Dedifferentiated amniotic fluid mesenchymal stem cell (primary cell): Measurements from ENCODE around the gene COMT.

Experiments used
- DNase-seq: peaks from one replicate; pipeline ENCODE4 v3.0.0-alpha.2; 2016; ENCODE audit errors: extremely low spot score

The COMT gene

DNA sequence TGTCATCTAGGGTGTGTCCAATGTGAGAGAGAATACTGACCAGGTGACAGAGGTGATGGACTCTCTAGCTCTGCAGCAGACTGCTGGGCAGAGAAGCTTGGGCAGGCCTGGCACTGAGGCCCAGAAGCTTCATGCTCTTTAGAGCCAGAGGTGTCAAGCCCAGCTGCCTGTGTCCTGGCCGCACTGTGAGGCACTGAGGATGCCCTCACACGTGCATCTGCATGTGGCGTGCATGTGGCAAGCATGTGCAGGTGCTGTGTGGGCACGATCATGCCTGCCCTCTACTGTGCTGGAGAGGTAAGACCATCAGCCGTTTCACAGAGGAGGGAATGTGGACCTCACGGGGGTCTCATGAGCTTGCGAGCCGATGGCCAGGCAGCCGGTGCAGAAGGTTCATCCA, 15.9 kb downstream of the COMT start:
- no peak for DNase-seq

DNA sequence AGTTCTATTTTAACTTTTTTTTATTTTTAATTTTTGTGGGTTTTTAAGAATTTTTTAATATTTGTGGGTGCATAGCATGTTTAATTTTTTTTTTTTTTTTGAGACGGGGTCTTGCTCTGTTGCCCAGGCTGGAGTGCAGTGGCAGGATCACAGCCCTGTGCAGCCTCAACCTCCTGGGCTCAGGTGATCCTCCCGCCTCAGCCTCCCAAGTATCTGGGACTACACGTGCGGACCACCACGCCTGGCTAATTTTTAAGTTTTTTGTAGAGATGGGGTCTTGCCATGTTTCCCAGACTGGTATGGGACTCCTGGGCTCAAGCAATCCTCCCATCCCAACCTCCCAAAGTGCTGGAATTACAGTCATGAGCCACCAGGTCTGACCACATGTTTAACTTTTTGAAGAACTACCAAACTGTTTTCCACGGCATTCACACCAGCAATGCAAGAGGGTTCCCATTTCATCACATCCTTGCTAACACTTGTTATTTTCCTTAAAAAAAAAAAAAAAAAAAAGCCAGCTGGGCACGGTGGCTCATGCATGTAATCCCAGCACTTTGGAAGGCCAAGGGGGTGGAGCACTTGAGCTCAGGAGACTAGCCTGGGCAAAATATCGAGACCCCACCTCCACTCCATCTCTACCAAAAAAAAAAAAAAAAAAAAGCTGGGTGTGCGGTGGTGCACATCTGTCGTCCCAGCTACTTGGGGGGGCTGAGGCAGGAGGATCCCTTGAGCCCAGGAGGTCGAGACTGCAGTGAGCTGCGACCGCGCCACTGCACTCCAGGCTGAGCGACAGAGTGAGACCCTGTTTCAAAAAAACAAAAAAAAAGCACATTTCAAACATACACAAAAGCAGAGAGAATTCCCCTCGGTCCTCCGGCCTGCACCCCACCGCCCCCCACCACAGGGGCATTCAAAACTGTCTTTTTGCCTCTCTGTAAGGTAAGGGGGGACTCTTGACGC, 16.8 kb downstream of the COMT start:
- DNase-seq, result peak; percentile 25

DNA sequence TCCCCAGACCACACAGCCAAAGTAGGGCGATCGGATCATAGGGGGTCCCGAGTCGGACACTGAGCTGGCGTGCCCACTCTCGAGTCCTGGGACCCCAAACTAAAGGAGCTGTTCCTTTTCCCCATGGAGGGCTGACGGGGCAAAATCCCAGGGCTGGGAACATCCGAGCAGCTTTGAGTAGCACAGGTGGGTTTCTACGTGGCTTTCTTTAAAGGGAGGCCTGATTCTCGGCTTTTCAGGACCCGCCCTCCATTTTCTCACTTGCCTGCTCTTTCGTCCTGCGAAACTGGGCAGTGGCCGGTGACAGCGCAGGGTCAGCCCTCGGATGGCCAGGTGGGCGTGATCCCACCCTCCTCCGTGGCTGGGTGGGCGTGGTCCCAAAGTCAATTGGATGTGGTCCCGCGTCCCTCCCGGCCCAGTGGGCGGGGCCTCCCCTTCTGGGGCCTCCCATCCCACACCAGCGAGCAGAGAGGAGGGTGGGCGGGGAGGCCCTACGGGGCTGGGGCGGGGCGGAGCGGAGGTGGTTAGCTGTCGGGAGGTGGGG, 17.5 kb downstream of the COMT start:
- no peak for DNase-seq

DNA sequence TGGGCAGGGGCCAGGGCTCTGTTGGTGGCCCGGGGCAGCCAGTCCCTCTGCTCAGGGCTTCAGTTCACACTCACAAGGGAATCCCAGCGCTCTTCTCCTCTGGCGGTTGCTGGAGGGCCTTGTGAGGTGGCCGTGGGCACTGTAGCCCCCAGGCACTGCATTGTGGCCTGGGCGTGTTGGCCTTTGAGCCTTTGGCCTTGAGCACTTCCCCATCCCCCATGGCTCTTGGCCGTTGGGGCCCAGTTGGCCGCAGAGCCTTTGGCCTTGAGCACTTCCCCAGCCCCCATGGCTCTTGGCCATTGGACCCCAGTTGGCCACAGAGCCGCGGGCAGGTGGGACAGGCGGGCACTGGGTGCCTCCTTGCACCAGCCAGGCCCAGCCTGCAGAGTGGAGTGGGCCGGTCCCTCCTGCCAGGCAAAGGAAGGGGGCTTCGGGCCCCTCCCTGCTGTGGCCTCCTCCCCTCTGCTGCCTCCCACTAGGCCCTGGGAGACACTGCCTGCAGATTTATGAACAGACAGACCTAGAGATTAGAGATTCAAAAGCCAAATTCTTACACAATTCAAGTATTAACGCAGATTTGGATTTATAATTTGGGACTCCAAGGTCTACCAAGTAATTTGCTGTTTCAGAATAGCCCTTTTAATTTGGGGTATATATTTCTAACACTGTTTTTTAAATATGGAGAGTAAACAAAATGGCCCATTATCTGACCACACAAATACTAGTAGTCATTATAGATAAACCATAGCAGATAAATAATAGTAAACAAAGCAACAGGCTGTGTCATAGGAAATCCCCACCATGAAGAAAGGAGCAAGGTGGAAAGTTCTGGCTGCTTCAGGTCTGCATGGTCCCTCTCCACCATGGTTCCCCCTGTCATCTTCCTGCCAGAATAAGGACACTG, 18.3 kb downstream of the COMT start:
- no peak for DNase-seq

DNA sequence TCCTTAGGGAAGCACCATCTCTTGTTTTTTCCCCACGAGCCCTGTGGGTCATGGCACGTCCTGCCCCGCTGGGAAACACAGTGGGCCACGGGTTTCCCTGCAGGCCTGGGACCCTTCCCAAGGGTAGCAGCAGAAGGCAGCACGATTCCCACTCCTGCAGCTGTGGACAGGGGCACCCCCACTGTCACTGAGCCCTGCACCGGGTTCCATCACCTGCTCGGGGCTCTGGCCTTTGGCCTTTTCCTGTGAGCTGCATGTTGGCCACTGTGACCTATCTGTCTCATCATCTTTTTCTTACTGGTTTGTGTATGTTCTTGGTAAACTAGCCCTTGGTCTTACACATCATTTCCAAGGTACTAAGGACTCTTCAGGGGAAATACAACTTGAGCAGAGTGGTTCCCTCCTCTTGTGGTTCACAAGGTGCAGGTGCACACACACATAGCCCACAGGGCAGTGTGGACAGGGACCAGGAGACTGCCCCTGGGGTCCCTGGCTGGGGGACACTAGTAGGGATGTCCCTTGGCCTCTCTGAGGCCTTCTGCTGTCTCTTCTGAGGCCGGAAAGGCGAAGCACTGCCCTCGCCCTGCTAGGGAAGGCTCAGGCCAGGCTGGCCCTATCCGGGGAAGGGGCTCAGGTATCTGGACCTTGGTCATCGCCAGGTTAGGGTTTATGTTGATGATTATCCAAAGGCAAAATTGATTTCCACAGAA, 19.1 kb downstream of the COMT start:
- no peak for DNase-seq

DNA sequence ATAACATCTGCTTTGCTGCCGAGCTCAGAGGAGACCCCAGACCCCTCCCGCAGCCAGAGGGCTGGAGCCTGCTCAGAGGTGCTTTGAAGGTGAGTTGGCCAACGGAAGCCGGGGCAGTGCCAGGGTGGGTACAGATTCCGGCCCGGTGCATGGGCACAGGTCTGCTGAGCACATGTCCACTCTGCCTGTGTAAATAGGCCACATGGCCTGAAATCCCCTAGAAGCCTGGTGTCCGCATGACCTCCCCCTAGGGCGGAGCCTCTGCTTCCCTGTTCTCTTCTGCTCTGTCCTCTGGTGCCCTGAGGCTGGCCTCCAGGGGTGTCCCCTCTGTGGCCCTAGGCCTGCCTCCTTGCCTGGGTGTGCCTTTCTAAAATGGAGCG, 19.6 kb downstream of the COMT start:
- no peak for DNase-seq

DNA sequence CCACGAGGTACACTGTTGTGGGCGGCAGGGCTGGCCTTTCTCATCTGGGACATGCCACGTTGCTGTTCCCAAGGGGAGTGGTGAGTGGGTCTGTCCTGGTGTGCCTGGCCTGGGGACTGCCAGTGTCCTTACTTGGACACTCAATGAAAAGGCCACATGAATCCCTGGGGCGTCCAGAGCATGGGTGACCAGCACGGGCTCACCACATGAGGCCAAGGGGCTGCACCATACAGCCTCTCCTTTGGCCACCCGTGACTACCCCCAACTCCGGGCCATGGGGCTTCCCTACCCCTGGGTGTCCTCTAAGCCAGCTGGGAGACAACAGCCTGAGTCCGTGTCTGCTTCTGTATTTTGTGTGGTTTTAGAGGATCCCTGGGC, 20.3 kb downstream of the COMT start:
- DNase-seq, result no peak

DNA sequence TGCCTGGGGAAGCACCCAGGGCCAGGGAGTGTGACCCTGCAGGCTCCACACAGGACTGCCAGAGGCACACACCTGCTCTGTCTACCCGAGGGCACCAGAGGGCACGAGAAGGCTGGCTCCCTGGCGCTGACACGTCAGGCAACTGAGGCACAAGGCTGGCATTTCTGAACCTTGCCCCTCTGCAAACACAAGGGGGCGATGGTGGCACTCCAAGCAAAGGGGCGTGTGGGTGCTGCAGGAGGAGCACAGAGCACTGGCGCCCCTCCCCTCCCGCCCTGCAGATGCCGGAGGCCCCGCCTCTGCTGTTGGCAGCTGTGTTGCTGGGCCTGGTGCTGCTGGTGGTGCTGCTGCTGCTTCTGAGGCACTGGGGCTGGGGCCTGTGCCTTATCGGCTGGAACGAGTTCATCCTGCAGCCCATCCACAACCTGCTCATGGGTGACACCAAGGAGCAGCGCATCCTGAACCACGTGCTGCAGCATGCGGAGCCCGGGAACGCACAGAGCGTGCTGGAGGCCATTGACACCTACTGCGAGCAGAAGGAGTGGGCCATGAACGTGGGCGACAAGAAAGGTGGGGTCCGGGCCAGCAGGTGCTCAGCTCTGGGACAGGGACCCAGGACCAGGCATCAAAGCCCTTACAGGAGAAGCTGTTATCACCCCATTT, 20.8 kb downstream of the COMT start:
- DNase-seq, result peak; percentile 67

DNA sequence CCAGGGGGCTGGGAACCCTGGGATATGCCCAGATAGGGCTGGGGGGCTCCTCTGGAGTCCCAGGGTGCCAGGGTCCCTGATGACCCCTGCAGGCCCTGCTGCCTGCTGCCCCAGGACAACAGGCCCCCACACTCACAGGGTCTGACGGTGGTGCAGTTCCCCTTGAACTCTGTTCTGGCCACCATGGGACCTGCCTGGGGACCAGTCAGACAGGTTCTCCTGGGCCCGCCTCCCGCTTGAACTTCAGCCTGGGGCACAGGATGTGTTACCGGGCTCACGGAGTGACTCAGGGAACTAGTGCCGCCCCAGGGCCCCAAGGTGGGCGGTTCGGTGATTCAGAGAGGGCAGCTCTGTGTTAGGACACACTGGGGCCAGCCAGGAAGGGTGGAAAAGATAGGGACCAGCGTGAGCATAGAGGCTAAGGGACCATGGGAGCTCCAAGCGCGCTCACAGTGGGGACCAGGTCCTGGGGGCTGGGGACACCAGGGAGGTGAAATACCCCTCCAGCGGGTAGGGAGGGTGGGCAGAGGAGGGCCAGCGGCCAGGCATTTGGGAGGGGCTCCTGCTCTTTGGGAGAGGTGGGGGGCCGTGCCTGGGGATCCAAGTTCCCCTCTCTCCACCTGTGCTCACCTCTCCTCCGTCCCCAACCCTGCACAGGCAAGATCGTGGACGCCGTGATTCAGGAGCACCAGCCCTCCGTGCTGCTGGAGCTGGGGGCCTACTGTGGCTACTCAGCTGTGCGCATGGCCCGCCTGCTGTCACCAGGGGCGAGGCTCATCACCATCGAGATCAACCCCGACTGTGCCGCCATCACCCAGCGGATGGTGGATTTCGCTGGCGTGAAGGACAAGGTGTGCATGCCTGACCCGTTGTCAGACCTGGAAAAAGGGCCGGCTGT, 21.6 kb downstream of the COMT start:
- DNase-seq, result no peak

DNA sequence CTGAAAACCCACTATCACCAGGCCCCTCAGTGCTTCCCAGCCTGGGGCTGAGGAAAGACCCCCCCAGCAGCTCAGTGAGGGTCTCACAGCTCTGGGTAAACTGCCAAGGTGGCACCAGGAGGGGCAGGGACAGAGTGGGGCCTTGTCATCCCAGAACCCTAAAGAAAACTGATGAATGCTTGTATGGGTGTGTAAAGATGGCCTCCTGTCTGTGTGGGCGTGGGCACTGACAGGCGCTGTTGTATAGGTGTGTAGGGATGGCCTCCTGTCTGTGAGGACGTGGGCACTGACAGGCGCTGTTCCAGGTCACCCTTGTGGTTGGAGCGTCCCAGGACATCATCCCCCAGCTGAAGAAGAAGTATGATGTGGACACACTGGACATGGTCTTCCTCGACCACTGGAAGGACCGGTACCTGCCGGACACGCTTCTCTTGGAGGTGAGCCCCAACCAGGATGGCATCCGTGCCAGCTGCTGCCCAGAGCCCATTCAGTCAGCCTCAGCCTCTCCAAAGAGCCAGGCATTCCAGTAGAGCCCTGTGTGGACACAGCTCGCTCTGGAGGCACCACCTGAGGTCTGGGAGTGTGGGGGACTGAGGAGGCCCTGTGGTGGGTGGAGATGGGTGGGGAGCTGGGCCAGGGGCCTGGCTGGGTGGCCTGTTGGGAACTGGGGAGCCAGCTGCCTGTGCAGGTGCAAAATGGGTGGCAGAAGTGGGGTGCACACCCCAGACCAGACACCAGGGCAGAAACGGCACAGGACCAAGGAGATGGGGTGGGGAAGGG, 22.5 kb downstream of the COMT start:
- DNase-seq, result no peak

DNA sequence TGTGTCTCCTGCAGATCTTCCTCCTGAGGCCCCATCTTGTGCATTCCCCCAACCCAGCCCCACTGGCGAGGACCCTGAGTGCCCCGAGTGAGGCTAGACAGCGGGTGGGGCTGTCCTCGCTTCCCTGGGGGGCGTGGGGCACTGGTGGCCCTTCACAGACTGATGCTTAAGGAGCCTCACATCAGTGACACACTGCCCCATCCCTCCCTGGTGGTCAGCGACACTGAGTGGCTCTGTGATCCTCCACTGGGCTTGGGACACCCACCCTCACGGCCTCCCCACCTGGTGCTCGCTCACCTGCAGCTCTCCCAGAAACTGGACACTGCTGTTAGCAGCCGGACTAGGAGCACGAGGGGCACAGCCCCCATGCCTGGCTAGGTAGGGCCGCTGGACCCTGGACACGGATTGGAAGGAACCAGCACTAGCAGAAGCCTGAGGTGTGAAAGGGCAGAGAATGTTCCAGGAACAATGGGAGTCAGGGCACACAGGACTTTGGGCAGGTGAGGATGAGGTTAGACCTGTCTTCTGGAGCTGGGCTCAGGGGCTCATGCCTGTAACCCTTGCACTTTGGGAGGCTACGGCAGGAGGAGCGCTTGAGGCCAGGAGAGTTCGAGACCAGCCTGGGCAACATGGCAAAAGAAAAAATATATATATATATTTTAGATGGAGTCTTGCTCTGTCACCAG, 23.3 kb downstream of the COMT start:
- no peak for DNase-seq

DNA sequence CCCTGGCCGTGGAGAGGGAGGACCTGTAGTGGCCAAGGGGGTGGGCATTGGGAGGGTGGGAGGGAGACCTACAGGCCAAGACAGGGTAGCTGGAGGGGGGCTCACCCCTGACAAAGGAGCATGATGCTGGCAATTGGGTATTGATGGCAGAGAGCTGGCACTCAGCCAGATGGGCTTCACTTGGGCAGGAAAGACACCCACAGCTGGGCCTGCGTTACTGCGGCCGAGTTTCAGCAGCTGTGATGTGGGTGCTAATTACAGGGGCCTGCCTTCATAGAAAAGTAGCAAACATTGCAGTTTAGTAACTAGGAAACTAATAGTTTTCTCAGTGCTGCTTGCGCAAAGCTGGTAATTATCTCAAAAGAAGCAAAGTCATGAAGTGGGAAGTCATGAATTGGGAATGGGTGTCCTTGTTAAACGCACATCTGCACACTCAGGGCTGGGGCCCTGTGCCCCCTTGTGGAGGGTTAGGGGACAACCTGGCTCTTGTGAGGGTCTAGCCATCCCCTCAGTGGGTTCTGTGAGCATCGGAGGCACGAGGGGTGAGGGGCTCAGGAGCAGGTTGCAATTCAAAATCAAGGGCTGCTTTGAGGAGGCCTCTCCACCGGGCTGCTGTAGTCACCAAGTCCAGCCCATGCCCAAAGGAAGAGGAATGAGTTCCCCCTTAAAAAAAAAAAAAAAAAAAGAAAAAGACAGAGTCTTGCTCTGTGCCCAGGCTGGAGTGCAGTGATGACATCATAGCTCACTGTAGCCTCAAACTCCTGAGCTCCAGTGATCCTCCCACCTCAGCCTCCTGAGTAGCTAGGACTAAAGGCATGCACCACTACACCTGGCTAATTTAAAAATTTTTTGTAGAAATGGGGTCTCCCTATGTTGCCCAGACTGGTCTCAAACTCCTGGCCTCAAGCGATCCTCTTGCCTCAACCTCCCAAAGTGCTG, 24.5 kb downstream of the COMT start:
- no peak for DNase-seq

DNA sequence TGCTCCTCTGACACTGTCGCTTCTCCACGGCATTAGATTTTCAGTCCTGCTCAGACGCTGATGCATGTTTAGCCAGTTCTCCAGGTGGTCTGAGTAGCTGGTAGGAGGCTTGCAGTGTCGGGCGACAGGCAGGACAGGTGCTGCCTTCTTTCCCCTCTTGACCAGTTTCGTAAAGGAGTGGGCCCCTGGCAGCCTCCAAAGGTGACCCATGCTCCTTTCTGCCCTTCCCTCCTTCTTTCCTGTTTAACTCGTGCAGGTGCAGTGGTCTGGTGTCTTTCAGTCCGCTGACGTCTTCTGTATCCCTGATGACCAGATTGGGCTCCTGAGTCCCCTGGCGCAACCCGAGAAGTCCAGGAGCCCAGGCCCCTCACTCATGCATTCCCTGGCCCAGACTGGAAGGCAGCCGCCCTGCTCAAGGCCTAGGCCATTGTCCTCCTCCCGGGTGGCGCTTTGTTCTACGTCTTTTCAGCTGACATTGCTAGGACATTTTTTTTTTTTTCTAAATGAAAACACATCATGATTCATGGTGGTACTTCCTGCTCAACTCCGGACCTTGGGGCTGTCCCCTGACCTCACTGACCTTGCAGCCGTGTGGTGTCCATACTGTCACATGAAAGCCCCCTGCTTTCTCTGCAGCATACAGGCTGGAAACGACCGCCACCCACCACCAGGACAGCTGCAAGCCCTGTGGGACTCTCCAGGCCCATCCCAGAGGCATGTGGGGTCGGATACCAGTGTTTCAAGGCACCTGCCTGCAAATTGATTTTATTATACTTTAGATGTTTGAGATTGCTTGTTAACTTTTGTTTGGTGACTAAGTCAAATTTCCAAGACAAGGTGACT, 25.6 kb downstream of the COMT start:
- DNase-seq, result no peak

DNA sequence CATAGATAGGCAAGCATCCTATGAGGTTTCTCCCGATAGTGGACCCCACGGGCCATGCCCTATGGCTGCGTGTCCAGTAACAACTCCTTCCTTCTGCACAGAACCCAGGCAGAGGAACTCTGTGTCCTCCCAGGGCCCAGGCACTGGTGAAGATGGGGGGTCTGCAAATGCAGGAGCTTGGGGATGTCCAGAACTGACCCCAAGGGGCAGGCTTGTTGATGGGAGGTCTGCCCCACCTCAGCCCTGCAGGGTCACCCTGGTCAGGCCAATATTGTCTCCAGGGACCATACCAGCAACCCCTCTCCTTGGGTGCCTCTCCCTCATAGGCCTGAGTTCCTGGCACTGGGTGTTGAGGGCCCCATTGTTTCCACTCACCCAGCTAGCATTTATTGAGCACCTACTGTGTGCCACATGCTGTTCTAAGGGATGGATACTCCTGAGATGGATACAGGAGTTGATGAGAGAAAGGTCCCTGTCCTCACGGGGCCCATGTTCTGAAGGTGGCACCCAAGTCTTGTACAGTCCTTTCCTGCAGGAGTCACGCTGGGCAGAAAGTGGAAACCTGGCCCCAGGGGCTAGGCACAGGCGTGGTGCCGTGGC, 26.4 kb downstream of the COMT start:
- DNase-seq, result no peak

DNA sequence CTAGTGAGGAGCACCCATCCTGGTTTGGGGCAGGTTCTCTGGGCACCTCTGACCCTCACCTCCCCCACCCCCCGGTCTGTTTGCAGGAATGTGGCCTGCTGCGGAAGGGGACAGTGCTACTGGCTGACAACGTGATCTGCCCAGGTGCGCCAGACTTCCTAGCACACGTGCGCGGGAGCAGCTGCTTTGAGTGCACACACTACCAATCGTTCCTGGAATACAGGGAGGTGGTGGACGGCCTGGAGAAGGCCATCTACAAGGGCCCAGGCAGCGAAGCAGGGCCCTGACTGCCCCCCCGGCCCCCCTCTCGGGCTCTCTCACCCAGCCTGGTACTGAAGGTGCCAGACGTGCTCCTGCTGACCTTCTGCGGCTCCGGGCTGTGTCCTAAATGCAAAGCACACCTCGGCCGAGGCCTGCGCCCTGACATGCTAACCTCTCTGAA, 26.9 kb downstream of the COMT start:
- DNase-seq, result no peak
